Choroid plexus epithelial cell (primary cell): ENCODE results near the gene YAF2.
A peak's percentile ranks its signal among the peaks of the same experiment; 100 is the strongest.

Source experiments
- DNase-seq: peaks from one replicate; pipeline ENCODE4 v3.0.0-alpha.2; 2010; ENCODE audit warnings: low read depth
- H3K4me3 ChIP-seq: 2 replicates; pipeline ENCODE4 v1.5.1; 2011; ENCODE audit warnings: low read depth, mild to moderate bottlenecking, control low read depth, low read length, moderate library complexity
- CTCF ChIP-seq: conservative IDR thresholded peaks from 2 replicates; pipeline ENCODE4 v1.5.1; 2011; ENCODE audit warnings: low read depth, mild to moderate bottlenecking, control low read depth, inconsistent platforms, low read length, moderate library complexity

The YAF2 gene

GRCh38 chr12:42140901-42141300 is 97.1 kb downstream of the YAF2 start:
- no peak for TF ChIP-seq CTCF
- DNase-seq, result peak; percentile 70

GRCh38 chr12:42135259-42135814 is 102.7 kb downstream of the YAF2 start:
- DNase-seq, result peak; percentile 81
- H3K4me3 ChIP-seq, result no peak overlapping the region
- TF ChIP-seq CTCF, result no peak

More at GRCh38 chr12:42140901-42141300, 97.1 kb downstream of the YAF2 start:
- H3K4me3 ChIP-seq, result no peak overlapping the region

GRCh38 chr12:42130672-42131402 is 107.2 kb downstream of the YAF2 start:
- peak; percentile 61 for DNase-seq
- H3K4me3 ChIP-seq, result no peak overlapping the region
- no peak for TF ChIP-seq CTCF

DNA sequence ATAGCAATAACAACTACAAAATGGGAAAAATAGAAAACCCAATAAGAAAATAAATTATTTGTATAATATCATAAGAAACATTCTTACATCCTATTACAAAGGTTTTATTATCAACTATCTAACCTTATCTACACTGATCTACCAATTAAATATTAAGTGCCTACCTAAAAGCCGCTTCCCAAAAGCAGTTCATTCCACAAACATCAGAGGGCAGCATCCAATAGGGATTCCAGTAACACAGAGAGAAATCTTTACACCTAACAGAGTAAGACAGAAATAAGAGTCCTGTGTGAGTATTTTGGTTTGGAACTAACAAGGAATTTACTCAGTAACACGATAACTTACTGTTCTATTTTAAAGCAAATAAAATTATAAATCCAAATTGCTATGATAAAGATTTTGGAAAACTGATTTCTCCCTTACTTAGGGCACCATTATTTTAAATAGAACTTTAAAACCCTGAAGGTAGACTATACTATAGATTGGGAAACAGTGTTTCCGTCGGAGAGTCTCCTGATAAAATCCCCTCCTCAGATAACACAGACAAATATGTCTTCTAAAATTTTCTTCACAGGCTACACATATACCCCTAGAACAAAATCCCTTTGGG is 108.3 kb downstream of the YAF2 start:
- TF ChIP-seq CTCF, result peak; percentile 84
- H3K4me3 ChIP-seq, result no peak overlapping the region
- DNase-seq, result peak; percentile 89

DNA sequence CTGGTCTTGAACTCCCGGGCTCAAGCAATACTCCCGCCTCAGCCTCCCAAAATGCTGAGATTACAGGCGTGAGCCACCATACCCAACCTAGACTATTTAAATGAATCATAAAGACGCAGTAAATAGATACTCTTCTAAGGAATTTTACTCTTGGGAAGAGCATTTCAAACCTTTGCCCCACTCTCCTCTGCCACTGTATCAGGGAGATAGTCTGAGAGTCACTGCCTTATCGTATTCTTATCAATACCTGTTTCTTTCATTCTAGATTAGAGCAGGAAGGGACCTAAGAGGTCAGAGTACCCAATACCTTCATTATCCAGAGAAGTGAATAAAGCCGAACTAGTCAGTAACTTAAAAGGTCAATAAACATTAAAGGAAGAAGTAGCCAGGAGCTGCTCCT is 109.2 kb downstream of the YAF2 start:
- no peak for DNase-seq
- no peak overlapping the region for H3K4me3 ChIP-seq
- no peak for TF ChIP-seq CTCF

- peak; percentile 35 for DNase-seq
- H3K4me3 ChIP-seq, result no peak overlapping the region
Measured at GRCh38 chr12:42128327-42128726, 109.7 kb downstream of the YAF2 start.

More at GRCh38 chr12:42128327-42128726, 109.7 kb downstream of the YAF2 start:
- no peak for TF ChIP-seq CTCF
